Measurements from ENCODE around the gene TNIP1. TPM values are rescaled to one million over a fixed set of nuclear protein-coding genes. Genes with fewer than 3 reads are reported as not detected.

The TNIP1 gene
- total RNA-seq, 1 donor from 2014 or later, result 63.6 TPM

GRCh38 chr5:151125421-151125820 is 44.6 kb upstream of the TNIP1 start:
- no peak for TF ChIP-seq CTCF (conservative IDR thresholded peaks at IDR 0.05)
- H3K4me1 Mint-ChIP-seq (ENCODE audit: unreplicated experiment), result peaks cover 4% of the 10 kb centered on the region
- peaks cover 4% of the 10 kb centered on the region for H3K36me3 Mint-ChIP-seq
- no peaks in the 10 kb centered on the region for H3K27me3 Mint-ChIP-seq
- no peak for DNase-seq (ENCODE audit: extremely low spot score, unreplicated experiment)
- no peak overlapping the region for H3K4me3 Mint-ChIP-seq
- no peaks in the 10 kb centered on the region for H3K9me3 Mint-ChIP-seq
- no peak overlapping the region for H3K27ac Mint-ChIP-seq

DNA sequence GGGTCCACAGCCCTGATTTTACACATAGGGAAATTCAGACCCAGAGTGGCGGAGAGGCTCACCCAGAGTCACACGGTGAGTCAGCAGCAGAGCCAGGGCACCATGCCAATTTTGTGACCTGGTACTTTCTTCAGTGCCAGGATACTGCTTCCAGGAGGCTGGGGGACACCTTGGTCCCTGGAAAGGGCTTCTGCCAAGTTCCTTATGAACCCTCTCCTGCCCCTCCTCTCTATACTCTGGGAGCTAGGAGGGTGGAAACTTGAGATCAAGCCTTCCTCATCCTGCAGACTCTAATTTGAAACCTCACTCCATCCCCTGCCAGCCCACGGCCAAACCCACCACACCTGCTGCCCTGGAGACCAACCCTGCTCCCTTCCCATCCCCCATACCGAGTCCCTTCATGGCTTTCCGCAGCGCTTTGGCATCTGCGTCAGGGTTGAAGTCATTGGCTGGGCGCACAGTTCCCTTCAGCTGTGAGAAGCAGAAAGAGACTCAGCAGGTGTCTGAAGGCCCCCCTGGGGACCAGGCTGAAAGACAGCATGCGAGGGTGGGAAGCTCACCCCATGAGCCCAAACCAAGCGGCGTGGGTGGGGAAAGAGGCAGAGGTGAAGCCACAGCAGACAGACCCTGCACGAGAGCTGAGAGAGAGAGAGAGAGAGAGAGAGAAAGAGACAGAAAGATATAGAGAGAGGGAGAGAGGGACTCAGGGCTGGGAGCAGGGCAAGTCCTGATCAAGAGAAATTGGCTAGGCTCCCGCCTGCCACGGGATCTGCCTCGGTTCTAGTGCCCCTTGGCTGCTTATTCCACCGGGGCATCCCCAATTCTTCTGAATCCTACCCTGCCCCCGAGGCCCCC is 43.3 kb upstream of the TNIP1 start:
- TF ChIP-seq CTCF (conservative IDR thresholded peaks at IDR 0.05), result no peak
- Mint-ChIP-seq H3K9me3 (no peaks in the 10 kb centered on the region), H3K27me3 (no peaks in the 10 kb centered on the region), H3K27ac (no peak overlapping the region), H3K36me3 (peaks cover 4% of the 10 kb centered on the region), H3K4me1 (ENCODE audit: unreplicated experiment) (peaks cover 4% of the 10 kb centered on the region), H3K4me3 (no peak overlapping the region)
- DNase-seq (ENCODE audit: extremely low spot score, unreplicated experiment), result no peak

- Mint-ChIP-seq H3K27me3 (no peaks in the 10 kb centered on the region), H3K9me3 (no peaks in the 10 kb centered on the region), H3K27ac (no peak overlapping the region), H3K4me3 (no peak overlapping the region), H3K36me3 (peaks cover 4% of the 10 kb centered on the region), H3K4me1 (ENCODE audit: unreplicated experiment) (peaks cover 4% of the 10 kb centered on the region)
- no peak for DNase-seq (ENCODE audit: extremely low spot score, unreplicated experiment)
- no peak for TF ChIP-seq CTCF (conservative IDR thresholded peaks at IDR 0.05)
Measured at GRCh38 chr5:151122828-151123227, 42.0 kb upstream of the TNIP1 start.

DNA sequence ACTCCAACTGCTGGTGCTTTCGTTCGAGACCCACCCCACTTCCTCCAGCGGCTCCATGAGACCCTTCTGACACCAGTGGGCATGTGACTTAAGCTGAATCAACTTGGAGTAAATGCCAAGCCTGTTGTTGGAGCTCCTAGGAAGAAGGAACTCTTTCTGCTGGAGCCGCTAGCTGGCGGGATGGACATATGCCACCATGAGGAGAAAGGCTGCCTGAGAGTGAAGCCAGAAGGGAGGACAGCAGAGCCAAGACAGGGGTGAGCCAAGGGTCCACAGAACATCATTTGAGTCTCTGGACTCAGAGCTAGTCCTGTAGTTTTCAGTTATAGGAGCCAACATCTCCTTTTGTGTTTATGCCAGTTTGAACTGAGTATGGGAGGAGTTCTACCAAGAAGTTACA is 40.8 kb upstream of the TNIP1 start:
- no peak for TF ChIP-seq CTCF (conservative IDR thresholded peaks at IDR 0.05)
- DNase-seq (ENCODE audit: extremely low spot score, unreplicated experiment), result no peak
- Mint-ChIP-seq H3K4me3 (no peak overlapping the region), H3K27ac (no peak overlapping the region), H3K9me3 (no peaks in the 10 kb centered on the region), H3K4me1 (ENCODE audit: unreplicated experiment) (peaks cover 4% of the 10 kb centered on the region), H3K36me3 (peaks cover 4% of the 10 kb centered on the region), H3K27me3 (no peaks in the 10 kb centered on the region)

DNA sequence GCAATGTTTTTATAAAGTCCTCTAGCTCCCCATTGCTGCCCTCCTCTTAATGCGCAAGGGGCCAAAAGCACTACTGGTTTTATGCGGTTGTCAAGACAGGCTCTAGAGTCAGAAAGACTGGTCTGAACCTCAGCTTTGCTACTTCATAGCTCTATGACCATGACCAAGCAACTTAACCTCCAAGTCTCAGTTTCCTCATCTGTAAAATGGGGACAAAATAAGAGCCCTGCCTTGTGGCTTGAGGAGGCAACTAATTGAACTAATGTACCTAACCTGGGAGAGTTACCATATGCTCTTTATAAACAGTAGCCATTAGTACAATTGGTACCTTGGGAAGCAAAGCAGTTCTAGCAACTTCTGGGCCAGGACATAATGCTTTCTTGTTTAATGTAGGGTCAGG is 40.3 kb upstream of the TNIP1 start:
- Mint-ChIP-seq H3K27ac (no peak overlapping the region), H3K27me3 (no peaks in the 10 kb centered on the region), H3K9me3 (no peaks in the 10 kb centered on the region), H3K36me3 (peaks cover 4% of the 10 kb centered on the region), H3K4me1 (ENCODE audit: unreplicated experiment) (peaks cover 1% of the 10 kb centered on the region), H3K4me3 (no peak overlapping the region)
- TF ChIP-seq CTCF (conservative IDR thresholded peaks at IDR 0.05), result no peak
- no peak for DNase-seq (ENCODE audit: extremely low spot score, unreplicated experiment)

Data from type B pancreatic cell (in vitro differentiated cells).